ENCODE measurements around the gene KRT33A.

GRCh38 chr17:41394254-41394996 lies 43.8 kb upstream of the KRT33A start:
- TF ChIP-seq POLR2A (IDR thresholded peaks at IDR 0.05; ENCODE audit: low read depth, low read length) (no peak), POLR2AphosphoS5 (IDR thresholded peaks at IDR 0.05; ENCODE audit: low read depth, low read length) (no peak), PAX5 (IDR thresholded peaks at IDR 0.05; ENCODE audit: insufficient read depth, low read length, severe bottlenecking) (no peak)

Data from GM12891 (cell line).